8988T (cell line): ENCODE results near the gene CCDC18.
"Not testable (repeated sequence)": the region's sequence is repeated elsewhere in the genome, so short reads cannot be mapped to it uniquely, and the experiment has no call there.

Experiments
- DNase-seq: peaks from one replicate; pipeline ENCODE4 v3.0.0; 2011

Gene CCDC18

GRCh38 chr1:93178418-93178817 is 2.1 kb upstream of the CCDC18 start:
- DNase-seq, result no peak

GRCh38 chr1:93179886-93180722 is 420 bp upstream of the CCDC18 start, which contains the start of gene TMED5:
Gene TMED5, minus strand, starts transcription at chr1:93180413. Its CDS starts 171 bp downstream, at chr1:93180242.
- DNase-seq, result peak; percentile 47

- no peak for DNase-seq
Measured at GRCh38 chr1:93186667-93187066, 6.1 kb downstream of the CCDC18 start.

GRCh38 chr1:93190432-93190831 is 9.9 kb downstream of the CCDC18 start:
- no peak for DNase-seq

DNA sequence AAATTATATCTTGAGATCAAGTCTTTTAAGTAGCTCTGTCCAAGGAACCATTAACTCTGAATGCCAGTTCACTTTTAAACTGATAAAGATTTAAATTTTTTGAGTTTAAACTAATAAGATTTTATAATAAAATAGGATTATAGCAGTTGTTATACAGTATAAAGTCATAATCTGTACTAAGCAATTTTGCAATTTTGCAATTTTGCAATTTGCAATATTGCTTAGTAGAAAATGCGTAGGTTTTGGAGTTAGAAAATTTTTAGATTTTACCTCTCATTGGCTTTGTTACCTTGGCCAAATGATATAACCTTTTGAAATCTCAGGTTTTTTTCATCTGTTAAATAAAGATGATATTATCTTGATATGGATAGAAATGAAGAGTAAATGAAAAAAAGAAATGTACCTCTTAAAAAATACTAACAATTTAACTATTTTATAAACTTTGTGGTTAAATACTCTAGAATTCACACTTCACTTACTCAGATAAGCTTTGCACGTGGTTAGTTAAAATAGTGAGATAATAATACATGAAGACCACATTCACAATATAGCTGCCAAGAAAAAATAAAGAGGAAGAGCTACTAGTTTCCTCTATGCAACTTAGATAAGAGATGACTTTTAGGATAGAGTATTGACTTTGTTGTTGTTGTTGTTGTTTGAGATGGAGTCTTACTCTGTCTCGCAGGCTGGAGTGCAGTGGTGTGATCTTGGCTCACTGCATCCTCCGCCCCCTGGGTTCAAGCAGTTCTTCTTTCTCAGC is 13.9 kb downstream of the CCDC18 start:
- DNase-seq, result no peak

- DNase-seq, result no peak
Measured at GRCh38 chr1:93196591-93196990, 16.1 kb downstream of the CCDC18 start.

DNA sequence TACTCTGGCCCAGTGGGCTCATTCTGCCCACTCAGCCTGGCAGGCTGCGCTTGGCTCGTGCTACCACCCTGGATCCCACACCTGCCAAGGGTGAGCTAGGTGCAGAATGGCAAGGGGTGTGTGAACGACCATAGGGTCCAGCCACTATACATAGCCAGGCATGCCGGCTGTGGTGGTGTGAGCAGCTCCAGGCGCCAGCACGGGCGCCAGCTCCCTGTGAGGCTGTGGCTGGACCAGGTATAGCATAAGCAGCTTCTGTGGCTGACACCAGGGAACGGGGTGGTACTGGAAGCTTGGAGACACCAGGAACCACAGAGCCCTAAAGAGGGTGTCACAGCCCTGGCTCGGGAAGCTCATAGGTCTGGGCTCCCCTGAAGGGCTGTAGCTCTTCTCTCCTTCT is 18.6 kb downstream of the CCDC18 start:
- no peak for DNase-seq

GRCh38 chr1:93200086-93200620 is 19.6 kb downstream of the CCDC18 start:
- DNase-seq, result no peak

DNA sequence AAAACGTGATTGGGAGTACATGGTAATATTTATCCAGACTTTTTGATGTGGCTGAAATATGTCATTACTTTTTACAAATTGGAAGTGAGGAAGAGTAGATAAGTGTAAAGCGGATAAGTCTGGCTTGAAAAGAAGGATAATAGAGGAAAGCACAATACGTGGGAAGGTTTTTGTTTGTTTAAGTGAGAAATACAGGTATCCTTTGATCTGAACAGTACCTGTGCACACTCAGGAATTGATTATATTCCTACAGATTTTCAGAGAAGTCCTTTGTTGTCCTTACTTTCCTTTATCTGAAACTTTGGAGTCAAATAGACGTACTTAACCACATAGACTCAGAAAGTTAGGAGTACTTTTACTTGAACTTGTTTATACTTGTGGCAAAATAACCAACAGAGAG is 20.2 kb downstream of the CCDC18 start:
- DNase-seq, result no peak

GRCh38 chr1:93205892-93206566 is 25.5 kb downstream of the CCDC18 start:
- no peak for DNase-seq

DNA sequence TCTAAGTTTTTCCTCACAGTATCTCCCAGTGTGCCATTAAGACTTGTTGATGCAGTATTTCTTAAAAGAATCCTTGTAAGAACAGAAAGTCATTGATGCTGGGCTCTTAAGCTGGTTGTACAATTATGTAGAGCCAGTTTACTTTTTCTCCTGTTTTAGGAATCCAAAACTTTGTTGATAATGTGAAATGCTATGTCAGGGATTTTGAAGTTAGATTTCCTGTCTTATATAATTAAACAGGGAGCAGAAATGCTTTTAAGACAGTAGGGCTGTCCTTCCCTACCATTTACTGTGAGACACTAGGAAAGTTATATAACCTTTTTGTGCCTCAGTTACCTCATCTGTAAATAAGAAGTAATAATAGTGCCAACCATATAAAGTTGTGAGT is 26.0 kb downstream of the CCDC18 start:
- no peak for DNase-seq

DNA sequence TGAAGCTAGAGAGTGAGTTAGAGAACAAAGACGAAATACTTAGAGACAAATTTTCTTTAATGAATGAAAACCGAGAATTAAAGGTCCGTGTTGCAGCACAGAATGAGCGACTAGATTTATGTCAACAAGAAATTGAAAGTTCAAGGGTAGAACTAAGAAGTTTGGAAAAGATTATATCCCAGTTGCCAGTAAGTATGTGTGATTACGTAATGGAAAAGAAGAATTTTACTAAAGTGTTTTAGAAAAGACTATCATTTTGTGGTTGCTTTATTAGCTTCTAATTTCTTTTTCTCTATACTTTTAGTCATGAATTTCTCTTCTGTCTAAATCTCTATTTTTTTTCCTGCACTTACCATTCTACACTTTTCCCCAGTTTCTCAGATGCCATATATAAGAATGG is 26.7 kb downstream of the CCDC18 start:
- no peak for DNase-seq

DNA sequence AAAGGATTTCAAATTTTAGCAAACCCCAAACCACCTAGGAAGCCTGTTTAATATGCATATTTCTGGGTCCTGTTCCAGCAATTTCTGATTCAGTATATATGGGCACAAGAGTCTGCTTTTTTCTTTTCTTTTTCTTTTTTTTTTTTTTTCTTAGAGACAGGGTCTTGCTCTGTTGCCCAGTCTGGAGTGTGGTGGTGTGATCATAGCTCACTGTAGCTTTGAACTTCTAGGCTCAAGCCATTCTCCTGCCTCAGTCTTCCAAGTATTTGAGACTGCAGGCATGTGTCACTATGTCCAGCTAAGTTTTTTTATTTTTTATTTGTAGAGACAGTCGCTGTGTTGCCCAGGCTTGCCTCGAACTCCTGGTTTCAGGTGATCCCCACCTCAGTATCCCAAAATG is 34.8 kb downstream of the CCDC18 start:
- no peak for DNase-seq

DNA sequence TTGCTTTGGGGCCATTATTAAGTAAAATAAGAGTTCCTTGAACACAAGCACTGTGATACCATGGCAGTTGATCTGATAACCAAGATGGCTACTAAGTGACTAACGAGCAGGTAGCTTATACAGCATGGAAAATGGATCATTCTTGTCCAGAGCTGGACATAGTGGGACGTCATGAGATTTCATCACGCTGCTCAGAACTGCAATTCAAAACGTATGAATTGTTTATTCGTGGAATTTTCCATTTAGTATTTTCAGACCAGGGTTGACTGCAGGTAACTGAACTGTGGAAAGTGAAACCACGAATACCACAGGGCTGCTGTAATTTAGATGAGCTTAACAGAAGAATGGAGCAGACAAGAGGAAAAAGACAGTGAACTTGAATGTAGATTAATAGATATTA is 38.9 kb downstream of the CCDC18 start:
- DNase-seq, result no peak

GRCh38 chr1:93220716-93221115 is 40.2 kb downstream of the CCDC18 start:
- not testable (repeated sequence) for DNase-seq

GRCh38 chr1:93221913-93222312 is 41.4 kb downstream of the CCDC18 start:
- DNase-seq, result no peak

- no peak for DNase-seq
Measured at GRCh38 chr1:93223023-93223675, 42.6 kb downstream of the CCDC18 start.

DNA sequence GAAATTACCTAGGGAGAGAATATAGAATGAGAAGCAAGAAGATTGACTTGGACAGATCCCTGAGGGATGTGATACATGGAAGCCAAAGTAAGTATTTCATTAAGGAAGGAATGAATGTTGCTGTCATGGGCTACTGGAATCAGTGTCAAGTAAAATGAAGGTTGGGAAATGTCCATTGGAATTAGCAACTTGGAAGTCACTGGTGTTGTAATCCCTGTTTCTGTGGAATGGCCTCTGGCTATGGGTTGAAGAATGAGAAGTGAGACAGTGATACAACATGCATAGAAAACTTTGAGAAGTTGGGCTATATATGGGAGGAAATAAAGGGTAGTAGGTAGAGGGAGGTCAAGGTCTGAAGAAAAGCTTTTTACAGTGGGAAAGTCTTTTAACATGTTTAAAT is 54.7 kb downstream of the CCDC18 start:
- no peak for DNase-seq

- no peak for DNase-seq
Measured at GRCh38 chr1:93237021-93237420, 56.5 kb downstream of the CCDC18 start.

- DNase-seq, result no peak
Measured at GRCh38 chr1:93238425-93238824, 57.9 kb downstream of the CCDC18 start.

DNA sequence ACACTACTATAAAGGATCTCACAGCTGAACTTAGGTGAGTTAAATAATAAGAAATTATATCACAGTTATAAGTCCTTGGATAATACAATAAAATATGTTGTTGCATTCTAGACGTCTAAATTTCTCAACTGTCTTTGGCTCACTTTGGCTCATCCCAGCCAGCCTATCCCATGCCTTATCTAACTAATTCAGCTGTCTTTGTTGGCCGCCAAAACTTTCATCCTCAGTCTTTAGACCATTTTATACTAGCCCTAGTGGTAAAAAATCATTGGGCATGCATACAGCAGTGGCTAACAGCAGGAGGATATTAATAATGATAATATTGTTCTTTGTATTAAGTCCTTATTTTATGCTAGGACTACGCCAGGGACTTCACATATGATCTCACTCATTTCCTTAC is 59.3 kb downstream of the CCDC18 start:
- no peak for DNase-seq

DNA sequence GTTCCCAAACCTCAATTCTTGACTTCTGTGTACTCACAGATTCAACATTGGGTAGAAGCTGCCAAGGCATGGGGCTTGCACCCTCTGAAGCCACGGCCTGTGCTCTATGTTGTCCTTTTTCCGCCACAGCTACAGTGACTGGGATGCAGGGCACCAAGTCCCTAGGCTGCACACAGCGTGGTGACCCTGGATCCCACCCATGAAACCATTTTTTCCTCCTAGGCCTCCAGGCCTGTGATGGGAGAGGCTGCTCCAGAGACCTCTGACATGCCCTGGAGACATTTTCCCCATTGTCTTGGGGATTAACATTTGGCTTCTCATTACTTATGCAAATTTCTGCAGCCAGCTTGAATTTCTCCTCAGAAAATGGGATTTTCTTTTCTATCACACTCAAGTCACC is 62.7 kb downstream of the CCDC18 start:
- DNase-seq, result not testable (repeated sequence)
